ENCODE measurements around the gene ELOVL7.
"Not testable (repeated sequence)": the region's sequence is repeated elsewhere in the genome, so short reads cannot be mapped to it uniquely, and the experiment has no call there.

Gene ELOVL7

DNA sequence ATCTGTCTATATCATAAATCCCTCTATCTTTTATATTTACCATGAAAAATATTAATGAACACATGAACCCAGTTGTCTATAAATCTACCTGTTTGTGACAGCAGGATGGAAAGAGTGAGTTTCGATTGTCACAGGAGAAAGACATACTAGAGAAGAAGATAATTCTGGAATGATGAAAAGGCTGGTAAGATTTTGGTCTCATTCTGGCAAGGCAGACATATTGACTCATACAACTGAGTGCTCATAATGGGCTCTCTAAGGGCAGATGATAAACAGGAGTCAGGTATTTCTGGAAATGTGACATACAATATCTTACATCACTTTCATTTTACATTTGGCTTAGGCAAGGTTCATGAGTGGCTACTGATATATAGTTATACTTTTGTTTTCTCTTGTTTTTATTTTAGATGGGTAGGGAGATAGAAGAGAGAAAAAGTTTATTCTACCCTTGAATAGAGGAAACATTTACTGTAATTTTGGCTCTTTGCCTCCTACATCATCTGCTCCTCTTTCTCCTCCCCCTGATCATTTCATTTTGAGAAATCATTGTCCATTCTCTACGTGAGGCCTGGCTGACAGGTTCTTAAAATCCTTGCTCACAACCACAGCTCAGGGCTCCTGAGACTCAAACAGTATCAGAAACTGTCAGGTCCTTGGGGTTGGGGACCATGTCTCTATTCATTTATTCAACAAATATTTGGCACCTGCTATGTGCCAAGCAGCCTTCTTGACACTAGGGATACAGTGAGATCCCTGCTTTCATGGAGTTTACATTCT is 14.4 kb downstream of the ELOVL7 start:
- DNase-seq: peak; percentile 9

DNA sequence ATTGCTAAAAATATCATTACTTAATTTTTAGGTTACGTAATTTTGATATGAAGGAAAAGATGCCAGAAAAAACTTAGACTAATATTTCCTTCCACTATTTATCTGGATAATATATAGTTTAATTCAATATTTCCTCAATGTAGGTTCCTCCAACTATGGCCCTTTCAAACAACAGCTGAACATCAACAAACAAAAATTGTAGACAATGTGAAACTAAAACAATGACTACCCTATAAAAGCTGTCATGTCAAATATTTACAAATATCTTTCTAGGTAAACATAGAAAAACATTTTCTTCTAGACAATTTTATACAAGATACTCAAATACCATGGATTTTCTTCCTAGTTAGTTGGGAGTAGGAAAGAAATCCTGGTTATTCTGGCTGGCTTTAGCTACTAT is 16.9 kb downstream of the ELOVL7 start:
- no peak for DNase-seq

- no peak for DNase-seq
Measured at GRCh38 chr5:60826653-60827052, 17.4 kb downstream of the ELOVL7 start.

GRCh38 chr5:60823574-60823973 is 20.5 kb downstream of the ELOVL7 start:
- DNase-seq: no peak

DNA sequence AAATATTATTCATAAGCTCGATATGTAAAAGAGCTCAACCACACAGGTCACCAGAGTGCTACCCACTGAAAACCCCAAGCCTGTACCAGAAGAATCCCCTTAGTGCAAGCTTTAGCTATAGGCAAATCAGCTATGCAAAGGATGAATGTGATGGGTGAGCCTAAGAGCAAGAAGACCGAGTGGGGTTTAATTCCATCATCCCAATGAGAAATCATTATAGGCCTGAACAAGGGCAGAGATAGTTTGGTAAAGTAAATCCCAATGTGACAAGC is 21.8 kb downstream of the ELOVL7 start:
- DNase-seq: no peak

- no peak for DNase-seq
Measured at GRCh38 chr5:60821488-60822284, 22.4 kb downstream of the ELOVL7 start.

DNA sequence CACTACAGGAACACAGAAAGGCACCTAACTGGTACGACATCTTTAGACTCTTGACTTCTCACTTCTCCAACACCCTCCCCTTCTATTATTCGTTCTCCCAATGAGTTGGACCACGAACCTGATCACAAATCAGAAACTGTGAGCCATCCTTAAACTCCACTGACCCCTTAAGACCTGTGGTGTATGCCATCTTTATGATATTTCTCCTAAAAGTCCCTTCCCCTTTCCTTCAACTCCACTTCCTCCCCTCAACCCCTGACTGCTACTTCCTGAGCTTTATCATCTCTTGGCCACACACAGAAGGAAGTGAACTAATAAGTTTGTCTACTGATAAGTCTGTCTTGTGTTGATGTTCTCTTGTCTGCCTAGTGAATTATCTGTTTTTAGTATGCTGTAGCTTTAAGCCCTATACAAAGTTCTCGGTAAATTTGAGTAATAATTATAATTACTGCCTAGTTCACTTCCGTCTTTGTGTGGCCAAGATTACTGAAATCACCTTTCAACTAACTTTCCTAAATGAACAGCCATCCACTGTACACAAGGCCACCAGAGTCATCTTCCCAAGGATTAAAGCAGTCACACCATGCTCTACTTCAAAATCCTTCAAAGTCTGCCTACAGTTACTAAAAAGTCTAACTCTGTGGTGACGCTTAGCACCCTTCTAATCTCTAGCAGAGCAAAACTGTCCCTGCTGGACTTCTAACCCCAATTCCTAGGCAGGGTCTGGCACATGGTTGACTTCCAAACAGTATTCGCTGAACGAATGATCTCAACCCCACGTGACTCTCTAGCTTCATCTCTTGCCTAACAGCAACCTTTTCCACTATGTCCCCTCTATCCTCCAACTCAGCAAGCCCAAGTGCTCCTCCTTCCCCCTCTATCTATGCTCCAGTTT is 23.2 kb downstream of the ELOVL7 start:
- no peak for DNase-seq

DNA sequence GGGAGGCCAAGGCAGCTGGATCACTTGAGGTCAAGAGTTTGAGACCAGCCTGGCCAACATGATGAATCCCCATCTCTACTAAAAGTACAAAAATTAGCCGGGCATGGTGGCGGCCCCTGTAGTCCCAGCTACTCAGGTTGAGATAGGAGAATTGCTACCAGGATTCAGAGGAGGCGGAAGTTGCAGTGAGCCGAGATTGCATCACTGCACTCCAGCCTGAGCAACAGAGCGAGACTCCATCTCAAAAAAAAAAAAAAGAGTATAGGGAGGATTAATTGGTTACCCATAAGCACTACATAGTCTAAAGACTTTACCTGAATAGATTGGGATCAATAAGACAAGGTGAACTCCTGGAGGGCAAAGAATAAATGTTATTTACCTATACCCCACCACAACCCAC is 27.9 kb downstream of the ELOVL7 start:
- not testable (repeated sequence) for DNase-seq

- no peak for DNase-seq
Measured at GRCh38 chr5:60814498-60814897, 29.6 kb downstream of the ELOVL7 start.

DNA sequence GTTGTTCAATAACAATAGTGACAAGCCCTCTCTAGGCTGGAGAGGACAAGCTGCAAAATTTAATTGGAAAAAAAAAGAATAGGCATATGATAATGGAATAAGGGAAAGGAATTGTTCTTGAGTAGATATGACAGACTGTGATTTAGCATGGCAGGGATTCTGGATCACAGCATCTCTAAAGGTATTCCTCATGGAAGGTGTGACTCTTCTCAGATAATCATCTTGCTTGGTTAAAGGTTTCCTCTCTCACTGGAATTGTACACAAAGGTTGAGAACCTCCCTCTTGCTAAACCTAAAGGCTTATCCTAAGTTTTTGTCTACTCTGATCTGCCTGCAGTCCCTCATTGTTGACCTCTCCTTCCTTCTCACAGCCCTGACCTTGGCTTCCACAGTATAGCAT is 31.6 kb downstream of the ELOVL7 start:
- no peak for DNase-seq

DNA sequence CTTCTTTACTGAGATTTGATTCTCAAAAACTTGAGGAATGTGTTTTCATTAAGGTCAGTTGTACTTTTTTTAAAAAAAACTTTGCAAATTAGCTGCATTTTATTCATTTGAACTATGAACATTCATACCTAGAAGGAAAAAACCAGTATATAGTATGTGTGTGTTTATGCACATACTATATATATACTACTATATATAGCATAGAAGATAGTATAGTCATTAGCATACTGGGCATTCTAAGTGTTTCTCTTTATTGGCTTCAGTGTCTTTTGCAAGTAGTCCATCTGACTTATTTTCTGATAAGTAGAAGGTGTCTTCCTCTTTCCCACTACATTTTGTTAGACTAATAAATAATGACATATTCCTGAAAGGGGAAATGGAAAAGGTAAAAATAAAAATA is 33.0 kb downstream of the ELOVL7 start:
- DNase-seq: no peak

DNA sequence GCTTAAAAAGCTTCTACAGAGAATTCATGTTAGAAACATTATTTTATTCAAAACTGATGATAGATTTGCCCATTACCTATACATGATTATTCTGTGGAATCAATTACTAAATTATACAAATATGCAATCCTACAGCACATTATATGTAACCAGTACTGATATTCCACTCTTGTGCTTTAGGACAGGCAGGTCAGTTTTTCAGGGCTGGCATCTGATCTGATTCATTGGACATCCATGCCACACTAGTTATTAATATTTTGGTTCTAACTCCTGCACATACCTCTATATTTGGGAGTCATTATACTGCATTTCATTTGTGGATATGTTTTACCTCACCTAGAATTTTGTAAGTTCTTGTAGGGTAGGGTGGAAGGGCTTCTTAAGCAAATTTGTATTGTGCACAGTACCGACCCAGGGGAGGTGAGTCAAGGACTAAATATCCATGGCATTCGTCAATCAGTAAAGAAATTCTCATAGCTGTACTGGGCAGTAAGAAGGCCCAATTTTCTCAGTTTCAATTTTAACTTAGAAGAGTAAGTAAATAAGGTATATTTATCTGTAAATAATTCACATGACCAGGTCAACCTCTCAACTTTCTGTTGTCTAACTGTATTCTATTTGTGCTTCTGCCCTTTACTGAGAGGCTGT is 33.5 kb downstream of the ELOVL7 start:
- DNase-seq: peak; percentile 67

GRCh38 chr5:60809891-60810425 is 34.1 kb downstream of the ELOVL7 start:
- no peak for DNase-seq

GRCh38 chr5:60806591-60807243 is 37.4 kb downstream of the ELOVL7 start:
- DNase-seq: no peak

GRCh38 chr5:60805463-60805862 is 38.6 kb downstream of the ELOVL7 start:
- peak; percentile 75 for DNase-seq

DNA sequence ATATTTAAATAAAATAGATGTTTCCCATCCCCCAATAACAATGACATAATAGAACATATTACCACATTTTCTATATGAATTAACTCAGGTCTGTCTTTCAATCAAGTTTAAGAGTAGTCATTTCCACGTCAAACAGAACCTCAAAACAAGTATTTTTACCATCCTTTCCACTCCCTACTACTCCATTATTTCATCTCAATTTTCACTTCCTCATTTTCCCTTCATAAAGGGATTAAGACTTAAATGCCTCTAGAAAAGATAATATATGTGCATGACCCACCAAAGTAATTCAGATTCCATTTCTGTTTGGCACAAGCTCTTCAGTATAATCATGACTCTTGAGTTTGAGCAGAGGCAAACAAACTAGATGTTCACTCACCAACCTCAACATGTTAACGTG is 40.4 kb downstream of the ELOVL7 start:
- DNase-seq: no peak

DNA sequence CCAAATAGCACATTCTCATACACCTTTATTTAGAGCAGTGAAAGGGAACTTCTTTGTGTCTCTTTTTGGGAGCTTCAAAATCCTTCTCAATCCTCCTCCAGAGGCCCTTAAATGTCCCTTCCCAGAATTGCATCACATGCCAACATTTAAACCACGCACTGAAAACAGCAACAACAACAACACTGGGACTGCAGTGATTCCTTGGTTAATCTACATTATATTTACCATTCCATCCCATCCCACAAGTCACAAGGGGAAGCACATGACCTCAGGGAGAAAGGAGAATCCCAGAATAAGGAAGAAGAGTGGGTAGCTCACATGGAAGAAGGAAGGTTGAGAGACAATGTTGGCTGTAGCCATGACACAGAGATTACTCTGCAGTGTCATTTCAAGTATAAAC is 41.1 kb downstream of the ELOVL7 start:
- no peak for DNase-seq

GRCh38 chr5:60802226-60802625 is 41.8 kb downstream of the ELOVL7 start:
- DNase-seq: no peak

- DNase-seq: no peak
Measured at GRCh38 chr5:60797482-60798153, 46.5 kb downstream of the ELOVL7 start.

DNA sequence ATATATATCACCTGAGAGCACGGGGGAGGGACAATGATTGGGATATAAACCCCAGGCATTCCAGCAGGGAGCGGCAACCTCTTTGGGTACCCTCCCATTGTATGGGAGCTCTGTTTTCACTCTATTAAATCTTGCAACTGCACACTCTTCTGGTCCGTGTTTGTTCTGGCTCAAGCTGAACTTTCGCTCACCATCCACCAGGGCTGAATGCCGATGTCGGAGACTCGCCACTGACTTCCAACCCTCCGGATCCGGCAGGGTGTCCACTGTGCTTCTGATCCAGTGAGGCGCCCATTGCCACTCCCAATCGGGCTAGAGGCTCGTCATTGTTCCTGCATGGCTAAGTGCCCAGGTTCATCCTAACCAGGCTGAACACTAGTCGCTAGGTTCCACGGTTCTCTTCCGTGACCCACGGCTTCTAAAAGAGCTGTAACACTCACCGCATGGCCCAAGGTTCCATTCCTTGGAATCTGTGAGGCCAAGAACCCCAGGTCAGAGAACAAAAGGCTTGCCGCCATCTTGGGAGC is 48.6 kb downstream of the ELOVL7 start:
- DNase-seq: not testable (repeated sequence)

GRCh38 chr5:60794691-60795090 is 49.4 kb downstream of the ELOVL7 start:
- DNase-seq: no peak
